HPDE6-E6E7 (cell line): Measurements from ENCODE around the gene ARNT2.

Source experiments
- DNase-seq: peaks from one replicate; pipeline ENCODE4 v3.0.0; 2011; ENCODE audit warnings: missing footprints; ENCODE audit errors: extremely low spot score

ARNT2 gene

DNA sequence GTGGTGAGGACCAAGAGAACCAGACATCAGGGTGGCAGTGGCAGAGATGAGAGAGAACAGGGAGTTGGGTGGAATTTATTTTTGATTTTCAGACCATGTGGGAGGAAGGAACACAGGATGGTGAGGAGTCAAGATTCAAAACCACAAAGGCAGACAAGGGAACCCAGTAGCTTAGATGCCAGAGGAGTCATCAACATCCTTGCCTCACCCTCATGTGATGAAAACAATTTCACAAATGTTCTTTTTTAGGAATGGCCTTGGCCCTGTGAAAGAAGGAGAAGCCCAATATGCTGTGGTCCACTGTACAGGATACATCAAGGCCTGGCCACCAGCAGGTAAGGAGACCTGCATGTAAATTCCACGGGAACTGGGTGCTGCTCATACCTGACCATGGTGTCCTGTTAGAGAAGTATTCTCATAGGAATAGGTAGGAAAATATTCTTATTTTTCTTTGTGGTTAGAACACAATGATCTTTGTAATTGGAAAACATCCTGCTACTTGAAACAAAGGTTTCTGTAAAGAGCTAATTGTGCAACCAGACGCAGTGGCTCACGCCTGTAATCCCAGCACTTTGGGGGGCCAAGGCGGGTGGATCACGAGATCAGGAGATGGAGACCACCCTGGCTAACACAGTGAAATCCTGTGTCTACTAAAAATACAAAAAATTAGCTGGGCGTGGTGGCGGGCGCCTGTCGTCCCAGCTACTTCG is 110.0 kb downstream of the ARNT2 start:
- no peak for DNase-seq

DNA sequence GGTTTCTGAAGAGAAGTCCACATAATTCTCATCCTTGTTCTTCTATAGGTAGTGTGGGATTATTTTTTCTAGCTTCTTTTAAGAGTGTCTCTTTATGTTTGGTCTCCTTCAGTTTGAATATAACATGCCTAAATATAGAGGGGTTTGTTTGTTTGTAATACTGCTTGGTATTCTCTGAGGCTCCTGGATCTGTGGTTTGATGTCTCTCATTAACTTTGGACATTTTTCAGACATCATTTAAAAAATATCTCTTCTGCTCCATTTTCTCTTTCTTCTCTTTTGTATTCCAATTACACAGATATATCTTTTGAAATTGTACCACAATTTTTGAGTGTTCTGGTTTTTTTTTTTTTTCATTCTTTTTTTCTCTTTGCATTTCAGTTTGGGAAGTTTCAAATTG is 113.1 kb downstream of the ARNT2 start:
- no peak for DNase-seq

DNA sequence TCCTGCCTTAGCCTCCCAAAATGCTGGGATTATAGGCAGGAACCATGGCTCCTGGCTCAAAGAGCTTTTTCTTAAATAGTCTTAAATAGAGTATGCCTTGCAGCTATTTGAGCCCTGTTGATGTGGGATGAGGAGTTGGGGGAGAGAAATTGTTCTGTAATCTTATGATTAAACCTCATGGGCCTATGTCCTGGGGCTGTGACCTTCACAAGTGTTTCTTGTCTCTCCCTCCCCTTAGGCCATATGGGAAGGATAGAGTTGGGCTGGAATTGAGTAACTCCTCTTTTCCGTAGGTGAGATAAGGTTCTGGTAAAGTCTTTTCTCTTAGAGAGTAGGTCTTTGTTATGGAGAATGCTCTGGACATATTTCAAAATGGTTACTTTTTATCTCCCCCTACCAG is 114.3 kb downstream of the ARNT2 start:
- DNase-seq: no peak

DNA sequence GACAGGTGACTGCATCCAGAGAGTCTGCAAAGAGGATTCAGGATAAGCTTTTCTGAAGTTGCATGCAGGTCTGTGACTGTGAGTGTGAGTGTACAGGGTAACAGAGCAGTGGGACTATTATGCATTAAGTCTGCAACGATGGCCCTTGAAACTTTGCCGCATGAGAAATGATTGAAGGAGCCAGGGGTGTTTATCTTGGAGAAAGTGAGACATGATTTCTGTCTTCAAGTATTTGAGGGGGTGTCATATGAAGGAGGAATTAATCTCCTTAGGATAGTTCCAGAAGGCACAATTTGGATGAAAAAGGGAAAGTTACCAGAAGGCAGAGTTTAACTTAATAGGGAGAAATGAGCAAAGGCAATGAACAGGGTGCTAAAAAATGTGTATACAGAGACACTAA is 119.6 kb downstream of the ARNT2 start:
- DNase-seq: no peak

DNA sequence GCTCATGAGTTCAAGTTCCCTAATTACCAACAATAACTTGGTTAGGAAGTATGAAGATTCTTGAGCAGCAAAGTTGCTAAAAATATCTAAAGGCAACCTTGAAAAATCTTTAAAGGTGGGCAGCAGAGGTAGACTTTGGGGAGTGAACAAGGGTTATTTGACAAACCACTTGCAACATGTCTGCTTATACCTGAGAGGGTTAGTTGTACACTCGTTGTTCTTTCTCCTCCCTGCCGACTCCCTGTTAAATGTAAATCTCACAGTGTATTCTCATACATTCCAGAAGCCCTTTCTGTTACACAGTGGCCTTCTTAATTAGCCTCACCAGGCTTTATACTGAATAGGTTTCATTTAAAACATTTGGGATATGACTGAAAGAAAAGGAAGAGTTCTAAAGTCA is 121.7 kb downstream of the ARNT2 start:
- no peak for DNase-seq

DNA sequence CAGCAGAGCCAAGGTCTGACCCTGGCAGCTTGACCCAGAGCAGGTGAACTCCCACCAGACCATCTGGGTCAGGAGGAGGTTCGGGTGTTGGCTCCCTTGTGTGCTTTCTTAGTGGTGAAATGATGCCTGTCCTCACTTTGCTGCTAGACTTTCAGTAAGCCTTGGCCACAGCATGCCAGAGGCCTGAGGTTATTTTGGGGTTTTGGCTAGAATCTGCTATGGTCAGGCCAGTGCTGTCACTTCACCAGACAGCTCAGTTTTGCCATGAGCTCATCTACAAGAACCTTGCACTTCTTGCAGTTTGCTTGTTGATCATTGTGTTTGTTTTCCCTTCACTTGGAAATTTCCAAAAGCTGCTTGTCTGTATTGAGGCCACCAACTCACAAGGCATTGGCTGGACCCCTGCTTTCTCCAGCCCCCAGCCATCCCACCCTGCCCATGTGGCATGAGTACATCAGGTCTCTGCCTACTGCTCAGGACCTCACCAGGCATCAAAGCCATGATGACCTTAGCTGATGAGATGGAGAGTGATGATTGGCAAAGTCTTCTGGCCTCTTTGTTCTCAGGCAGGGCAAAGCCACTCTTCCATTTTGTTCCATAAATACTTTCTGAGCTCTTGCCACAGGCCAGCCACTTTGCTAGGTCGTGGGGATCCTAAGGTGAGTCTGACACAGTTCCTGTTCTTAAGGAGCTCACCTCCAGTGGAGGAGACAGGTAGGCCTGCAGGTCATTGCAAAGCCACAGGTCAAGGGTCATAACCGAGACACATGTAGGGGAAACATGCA is 122.6 kb downstream of the ARNT2 start:
- no peak for DNase-seq

DNA sequence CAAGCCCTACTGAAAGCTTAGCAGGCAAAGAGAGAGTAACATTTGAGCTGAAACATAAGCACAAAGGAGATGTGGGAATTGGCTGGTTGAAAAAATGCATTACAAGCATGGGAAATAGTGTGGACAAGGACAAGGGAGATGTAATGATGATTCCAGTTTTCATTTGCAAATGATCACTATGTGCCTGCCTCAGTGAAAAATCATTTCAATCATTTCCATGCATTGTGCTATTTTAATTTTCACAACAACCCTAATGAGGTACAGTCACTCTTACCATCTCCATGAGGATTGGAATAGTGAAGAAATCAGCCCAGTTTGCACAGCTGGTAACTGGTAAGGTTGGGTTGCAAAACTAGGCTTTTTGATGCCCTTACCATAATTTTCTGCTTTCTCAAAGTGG is 123.2 kb downstream of the ARNT2 start:
- no peak for DNase-seq

DNA sequence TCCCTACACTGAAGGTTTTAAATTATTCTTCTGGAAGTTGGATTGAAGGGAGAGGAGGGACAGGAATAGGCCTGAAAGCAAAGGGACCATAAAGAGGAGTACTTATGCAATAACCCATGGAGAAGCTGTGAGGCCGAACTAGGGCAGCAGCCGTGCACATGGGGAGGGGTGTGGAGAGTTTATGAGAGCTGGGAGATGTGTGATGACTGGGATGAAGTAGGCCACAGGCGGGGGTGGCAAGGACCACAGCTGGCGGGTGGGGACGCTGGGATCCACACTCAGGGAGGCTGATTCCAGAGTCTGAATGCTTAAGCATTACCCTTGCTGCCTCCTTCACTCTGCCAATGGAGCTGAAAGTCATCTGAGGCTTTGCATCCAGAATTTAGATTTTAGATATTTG is 123.8 kb downstream of the ARNT2 start:
- no peak for DNase-seq

DNA sequence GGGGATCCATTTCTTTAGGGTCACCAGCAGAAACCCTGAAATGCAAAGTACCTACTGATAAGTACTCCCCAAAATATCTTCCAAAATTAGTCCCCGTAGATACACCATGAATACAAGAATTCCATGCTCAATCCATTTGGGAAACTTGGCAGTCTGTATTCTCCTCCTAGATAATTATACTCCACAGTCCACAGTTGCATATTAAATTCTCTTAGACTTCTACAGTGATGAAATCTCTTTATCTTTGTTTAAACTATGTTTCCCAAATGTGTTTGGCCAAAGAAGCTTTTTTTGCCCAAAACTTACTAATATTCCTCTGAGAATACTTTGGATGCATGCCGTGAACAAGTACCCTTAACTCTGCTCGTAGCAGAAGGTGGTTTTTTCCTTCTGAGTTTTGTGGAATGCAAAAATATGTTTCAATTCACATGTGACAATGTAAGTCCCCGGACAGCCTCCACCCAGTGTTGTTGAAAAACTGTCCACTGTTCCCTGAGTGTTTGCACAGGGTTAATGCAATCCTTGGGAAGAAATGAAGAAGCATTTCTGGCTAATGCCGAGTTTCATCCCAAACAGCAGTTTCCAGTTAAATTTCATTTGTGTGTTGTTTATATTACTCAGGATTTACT is 126.7 kb downstream of the ARNT2 start:
- no peak for DNase-seq

DNA sequence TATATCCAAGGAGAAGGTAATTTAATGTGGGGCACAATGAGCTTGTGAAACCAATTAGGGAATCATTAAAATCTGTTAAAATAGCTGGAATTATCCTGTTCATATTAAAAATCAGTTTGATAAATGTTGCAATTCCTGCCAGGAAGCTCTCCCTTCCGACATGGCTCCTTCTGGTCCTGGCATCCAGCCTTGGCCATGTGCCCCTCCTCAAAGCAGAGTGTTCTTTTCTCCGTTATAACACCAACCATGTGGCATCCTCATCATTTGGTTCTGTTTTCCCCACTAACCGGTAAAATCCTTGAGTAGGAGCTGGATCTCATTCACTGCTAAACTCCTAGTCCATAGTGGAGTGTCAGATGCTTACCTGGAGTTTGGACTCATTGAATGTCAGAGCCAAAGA is 127.2 kb downstream of the ARNT2 start:
- no peak for DNase-seq

DNA sequence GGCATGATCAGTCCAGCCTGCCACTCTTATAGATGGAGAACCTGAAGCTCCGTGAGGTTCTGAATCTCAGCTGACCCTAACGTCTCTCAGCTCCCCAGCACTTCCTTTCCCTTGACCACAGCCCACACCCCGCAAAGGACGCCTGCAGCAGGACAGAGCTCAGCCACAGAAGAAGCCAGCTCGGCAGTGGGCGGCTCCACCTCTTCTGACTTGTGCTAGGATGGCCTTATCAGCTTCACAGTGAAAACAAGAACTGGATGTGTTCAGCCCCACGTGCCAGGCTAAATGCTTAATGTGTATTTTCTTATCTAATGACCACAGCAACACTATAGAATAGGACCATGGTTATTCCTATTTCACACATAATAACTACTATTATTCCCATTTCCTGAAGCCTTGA is 127.6 kb downstream of the ARNT2 start:
- DNase-seq: no peak

DNA sequence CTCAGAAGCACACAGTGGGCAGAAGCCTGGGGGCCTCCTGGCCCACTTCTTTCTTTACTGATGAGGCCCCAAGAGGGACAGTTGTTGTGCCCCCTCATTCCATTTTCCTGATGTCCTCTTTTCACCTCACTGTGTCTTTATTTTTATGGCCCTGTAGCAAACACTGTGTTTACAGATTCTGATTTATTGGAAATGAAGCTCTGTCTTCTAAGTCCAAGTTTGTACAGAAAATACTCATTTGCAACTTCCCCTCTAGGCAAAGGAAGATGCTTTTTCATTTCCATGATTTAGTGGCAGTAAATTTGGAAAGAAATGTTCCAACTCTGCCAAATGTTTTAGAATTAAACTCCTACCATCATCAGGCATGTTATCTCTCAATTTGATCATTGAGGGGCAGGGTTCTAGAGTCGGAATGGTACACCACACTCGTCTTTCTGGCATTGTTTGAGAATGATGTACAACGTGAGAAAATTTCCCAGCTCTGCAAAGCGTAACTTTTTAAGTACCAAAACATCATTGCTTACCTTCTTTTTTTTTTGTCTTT is 129.7 kb downstream of the ARNT2 start:
- DNase-seq: no peak

DNA sequence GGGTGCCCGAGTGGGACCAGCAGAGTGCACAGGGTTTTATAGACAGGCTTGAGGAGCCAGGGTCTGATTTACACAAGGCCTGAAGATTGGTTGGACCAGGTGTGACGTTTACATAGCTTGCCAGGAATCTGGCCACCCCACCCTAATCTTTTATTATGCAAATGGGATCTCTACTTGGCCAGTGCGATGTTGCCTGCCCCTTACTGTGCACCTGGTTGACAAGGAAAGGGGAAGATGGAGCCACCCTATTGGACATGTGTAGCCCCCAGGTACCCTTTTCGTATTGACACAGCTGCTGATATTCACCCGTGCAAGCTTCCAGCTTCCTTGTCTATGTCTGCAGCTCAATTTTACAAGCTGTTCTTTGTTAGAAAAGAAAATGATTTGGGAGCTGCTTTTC is 132.0 kb downstream of the ARNT2 start:
- no peak for DNase-seq

DNA sequence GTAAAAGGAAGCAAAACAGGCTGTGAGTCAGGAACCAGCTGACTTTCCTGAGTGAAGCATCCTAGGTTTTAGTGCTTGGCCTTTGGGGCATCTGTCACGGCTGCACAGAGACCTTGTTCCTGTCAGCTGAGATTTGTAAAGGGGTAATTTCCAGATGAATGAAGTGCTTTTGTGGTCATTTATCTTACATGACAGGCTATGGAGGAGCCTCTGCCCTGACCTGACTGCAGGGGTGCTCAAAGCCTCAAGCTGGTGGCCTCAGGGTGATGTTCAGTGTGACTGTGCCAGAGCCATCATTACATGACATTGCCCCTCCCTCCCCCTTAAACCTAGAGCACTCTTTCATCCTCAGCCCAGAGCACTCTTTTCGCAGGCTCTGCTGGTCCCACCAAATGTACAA is 132.5 kb downstream of the ARNT2 start:
- no peak for DNase-seq

DNA sequence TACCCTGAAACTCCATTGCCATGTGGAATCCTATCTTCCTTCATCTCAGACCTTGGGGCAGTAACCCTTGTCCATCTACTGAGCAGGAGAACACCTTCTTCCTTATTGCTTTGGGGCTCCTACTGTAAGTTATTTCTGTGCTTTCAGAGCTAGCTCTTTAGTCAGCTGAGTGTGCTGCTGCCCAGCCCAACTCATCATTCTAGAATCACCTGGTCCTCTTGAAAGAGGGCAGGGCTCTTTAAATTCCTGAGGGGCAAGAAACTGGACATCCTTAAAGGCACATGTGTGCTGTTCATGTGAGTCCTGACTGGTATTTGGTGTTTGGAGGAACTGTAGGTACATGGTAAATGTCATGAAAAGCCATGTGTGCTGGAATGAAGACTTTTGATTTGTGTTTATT is 140.9 kb downstream of the ARNT2 start:
- no peak for DNase-seq

DNA sequence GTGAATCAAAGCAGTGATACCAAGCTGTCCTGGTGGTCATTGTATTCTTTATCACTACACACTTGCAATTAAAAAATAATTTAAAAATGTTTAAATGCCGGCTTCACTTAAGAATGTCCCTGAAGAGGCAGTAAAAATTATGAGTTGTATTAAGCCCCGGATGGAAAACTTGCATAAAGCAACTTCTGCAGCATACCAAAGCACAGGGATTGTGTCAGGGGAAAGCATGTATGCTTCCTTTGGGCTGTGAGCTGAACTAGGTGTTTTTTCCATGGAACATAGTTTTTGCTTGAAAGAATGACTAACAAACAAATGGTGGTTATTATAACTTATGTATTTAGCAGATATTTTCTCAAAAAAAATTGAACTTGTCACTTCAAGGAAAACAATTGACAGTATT is 143.1 kb downstream of the ARNT2 start:
- DNase-seq: no peak

DNA sequence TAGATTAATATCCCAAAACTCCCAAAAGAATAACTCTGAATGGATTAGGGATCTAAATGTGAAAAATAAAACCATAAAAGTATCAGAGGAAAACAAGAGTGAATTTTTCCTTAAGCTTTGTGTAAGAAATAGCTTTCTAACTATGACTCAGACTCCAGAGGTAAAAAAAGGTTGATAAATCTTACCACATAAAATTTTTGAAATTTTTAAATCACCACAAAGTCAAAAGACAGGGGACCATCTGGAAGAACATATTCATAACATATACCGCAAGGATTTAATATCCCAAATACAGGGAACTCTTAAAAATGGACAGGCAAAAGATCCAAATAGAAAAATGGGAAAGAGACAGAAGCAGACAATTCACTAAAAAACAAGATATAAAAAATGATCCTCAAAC is 145.0 kb downstream of the ARNT2 start:
- no peak for DNase-seq

DNA sequence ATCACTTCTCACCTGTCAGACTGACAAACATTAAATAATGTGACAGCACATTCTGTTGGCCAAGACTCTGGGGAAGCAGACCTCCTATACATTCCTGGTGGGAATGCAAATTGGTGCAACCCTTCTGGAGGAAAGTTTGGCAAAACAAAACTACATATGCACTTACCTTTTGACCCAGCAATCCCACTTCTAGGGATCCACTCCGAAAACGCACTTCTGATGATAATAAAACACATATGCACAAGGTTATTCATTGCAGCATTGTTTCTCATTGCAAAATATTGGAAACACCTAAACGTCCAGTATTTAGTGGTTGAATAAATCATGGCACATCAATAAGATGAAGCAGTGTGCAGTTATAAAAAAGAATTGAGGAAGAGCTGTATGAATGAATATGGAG is 145.5 kb downstream of the ARNT2 start:
- no peak for DNase-seq

DNA sequence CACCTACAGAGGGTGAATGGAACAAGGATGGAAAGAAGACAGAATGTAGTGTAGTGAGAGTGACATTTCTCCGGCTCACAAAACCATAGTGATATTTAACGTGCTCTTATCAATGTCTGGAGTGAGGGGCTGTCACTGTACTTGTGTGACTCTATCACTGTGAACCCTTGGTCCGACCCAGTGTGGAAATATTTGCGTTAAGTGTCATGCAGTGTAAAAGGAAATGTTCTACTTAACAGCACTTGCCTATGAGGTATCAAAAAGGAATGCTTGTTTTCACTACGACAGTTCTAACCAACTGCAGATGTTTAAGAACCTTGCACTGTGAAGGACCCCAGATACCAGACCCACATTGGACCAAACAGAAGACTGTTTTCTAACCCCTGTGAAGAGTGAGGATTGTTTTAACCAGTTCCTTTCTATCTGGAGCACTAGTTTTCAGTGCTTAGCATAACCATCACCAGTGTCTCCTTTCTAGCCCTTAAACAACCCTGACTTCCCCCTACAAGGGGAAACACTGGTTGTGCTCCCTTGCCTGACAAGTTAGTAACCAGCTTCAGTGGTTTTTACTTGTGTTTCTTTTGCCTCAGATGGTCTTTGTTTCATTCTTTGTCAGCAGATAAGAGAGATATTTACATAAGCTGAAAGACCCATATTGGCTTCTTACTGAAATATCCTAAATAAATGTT is 146.2 kb downstream of the ARNT2 start:
- DNase-seq: no peak

DNA sequence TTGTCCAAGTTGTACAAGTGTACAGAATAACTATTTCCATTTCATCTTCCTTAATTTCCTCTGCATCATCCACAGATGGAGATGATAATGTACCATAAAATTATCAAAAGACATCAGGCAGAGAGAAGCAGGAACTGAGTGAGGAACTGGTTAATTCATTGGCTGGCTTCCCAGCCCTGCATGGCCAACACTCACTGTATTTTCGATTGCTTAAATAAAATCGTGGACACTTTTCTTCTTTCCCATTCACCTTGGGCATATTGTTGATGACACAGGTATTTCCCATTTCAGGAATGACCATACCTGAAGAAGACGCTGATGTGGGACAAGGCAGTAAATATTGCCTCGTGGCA is 146.7 kb downstream of the ARNT2 start:
- no peak for DNase-seq

DNA sequence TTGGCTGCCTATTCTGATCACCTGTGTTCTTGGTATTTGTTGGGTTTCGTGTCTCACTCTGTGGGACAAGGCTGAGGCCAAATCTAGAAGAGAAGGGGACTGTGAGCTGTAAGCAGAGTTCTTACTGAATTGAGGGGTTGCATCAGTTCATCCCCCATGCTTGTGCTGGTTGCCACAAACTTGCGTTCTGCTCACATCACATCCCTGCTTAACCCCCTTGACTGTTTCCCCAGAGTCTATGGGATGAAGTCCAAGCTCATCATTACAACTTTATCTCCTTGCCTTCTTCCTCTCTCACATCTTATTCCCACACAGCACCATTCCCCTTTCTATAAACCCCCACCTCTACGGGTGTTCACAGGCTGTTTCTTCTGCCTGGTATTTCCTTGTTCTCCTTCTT is 147.2 kb downstream of the ARNT2 start:
- no peak for DNase-seq

DNA sequence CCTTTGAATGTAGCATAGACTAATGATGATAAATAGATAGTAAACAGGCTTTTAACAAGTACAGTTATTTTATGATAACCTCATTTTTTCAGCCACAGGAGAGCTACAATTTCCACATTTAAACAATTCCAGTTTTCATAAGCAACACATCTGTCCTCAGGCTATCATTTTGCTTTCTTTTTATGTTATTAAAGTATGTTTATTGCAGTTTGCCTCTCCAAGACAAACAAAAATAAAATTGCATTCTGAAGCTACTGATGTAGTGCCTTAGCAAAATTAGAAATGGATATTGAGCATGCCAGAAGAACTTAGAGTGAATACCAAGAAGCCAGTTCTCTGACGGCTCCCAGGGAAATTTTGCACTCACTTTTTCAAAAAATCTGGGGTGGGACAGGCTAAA is 150.4 kb downstream of the ARNT2 start:
- no peak for DNase-seq
